Endodermal cell (in vitro differentiated cells): ENCODE measurements around the gene S1PR1. TPM values are rescaled to one million over a fixed set of nuclear protein-coding genes. Genes with fewer than 3 reads are reported as not detected.

Experiments
- DNase-seq: peaks from one replicate; pipeline ENCODE4 v3.0.0-alpha.2; 2017
- H3K27ac ChIP-seq: 2 replicates; pipeline ENCODE4 v1.5.1; 2013; ENCODE audit warnings: mild to moderate bottlenecking, low read depth, low read length, moderate library complexity
- H3K27me3 ChIP-seq: 2 replicates; pipeline ENCODE4 v1.6.1; 2013; ENCODE audit warnings: mild to moderate bottlenecking, low read length, moderate library complexity; ENCODE audit not compliant: insufficient read depth, control insufficient read depth, poor library complexity, severe bottlenecking
- H3K36me3 ChIP-seq: 2 replicates; pipeline ENCODE4 v1.7.0; 2013; ENCODE audit warnings: mild to moderate bottlenecking, low read length, moderate library complexity; ENCODE audit not compliant: control insufficient read depth, insufficient read depth
- H3K4me1 ChIP-seq: one replicate; pipeline ENCODE4 v1.7.0; 2013; ENCODE audit warnings: low read length; ENCODE audit not compliant: control insufficient read depth, insufficient read depth
- H3K4me3 ChIP-seq: 2 replicates; pipeline ENCODE4 v1.5.1; 2013; ENCODE audit warnings: mild to moderate bottlenecking, low read length, moderate library complexity
- H3K9ac ChIP-seq: 2 replicates; pipeline ENCODE4 v1.6.1; 2013; ENCODE audit warnings: mild to moderate bottlenecking, low read length, moderate library complexity; ENCODE audit not compliant: poor library complexity, severe bottlenecking; ENCODE audit errors: extremely low read depth
- H3K9me3 ChIP-seq: 2 replicates; pipeline ENCODE4 v1.6.1; 2013; ENCODE audit warnings: mild to moderate bottlenecking, low read length, moderate library complexity; ENCODE audit not compliant: control insufficient read depth
- H3K27ac Mint-ChIP-seq: 2 replicates; pipeline ENCODE4 v1.8.0; 2020; ENCODE audit warnings: mixed read lengths
- H3K27me3 Mint-ChIP-seq: 2 replicates; pipeline ENCODE4 v1.8.0; 2021; ENCODE audit warnings: mild to moderate bottlenecking, mixed read lengths; ENCODE audit not compliant: insufficient read depth
- H3K36me3 Mint-ChIP-seq: 2 replicates; pipeline ENCODE4 v1.8.0; 2020; ENCODE audit warnings: low read depth, mixed read lengths
- H3K4me1 Mint-ChIP-seq: 2 replicates; pipeline ENCODE4 v1.8.0; 2020; ENCODE audit warnings: mixed read lengths
- H3K4me3 Mint-ChIP-seq: 2 replicates; pipeline ENCODE4 v1.8.0; 2020; ENCODE audit warnings: mild to moderate bottlenecking, moderate library complexity, mixed read lengths
- H3K9me3 Mint-ChIP-seq: 2 replicates; pipeline ENCODE4 v1.8.0; 2020; ENCODE audit warnings: mild to moderate bottlenecking, mixed read lengths
- WGBS, 2 experiments: methylation state at CpG; one replicate each; pipeline versions ENCODE4 v1.1.5 to v1.1.7; 2013; ENCODE audit warnings: missing lambda C conversion rate in 2 of 2, mixed read lengths in 1 of 2; ENCODE audit not compliant: insufficient coverage in 1 of 2, insufficient read length in 1 of 2; 5-methylcytosine and 5-hydroxymethylcytosine counted together
- total RNA-seq, 2 donors: library from RNA; stranded (reverse); fragmentation: NEBNext Ultra II Directional in 1 of 2; extraction: Animal tissue kit (Norgen Biotek cat#: 25700) in 1 of 2; gene quantifications; 2 replicates in 1 of 2; 3 replicates in 1 of 2; pipeline ENCODE4 v1.2.1, GENCODE V29; 2021
- TF ChIP-seq, protein P1 (sequence below): fragments of 200-600 bp; sonication (generic); conservative IDR thresholded peaks from 2 replicates; pipeline ENCODE4 v1.5.0; 2021; ENCODE audit warnings: antibody characterized with exemption, mild to moderate bottlenecking

Gene S1PR1
- total RNA-seq, 2 donors from 2014 or later: 0.35 to 0.53 TPM

DNA sequence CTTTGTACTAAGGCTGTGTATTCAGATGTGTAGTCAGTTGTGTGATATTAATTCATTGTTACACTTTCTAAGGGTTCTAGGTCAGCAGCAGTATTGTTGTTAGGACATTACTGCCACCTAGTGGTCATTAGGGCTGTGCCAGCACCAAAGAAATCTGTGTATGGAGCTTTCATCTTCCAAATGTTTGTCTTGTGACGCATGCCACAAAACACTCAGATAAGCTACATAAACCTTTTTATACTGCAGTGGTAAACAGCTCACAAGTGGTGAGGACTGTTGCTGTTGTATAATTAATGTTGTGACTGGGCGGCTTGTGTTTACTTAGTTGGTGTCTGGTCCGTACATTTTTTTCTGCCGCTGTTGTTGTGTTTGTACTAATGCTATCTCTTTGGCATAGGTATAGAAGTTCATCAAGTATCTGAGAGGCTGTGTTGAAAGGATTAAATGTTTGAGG, 51.7 kb downstream of the S1PR1 start:
- peaks cover 20% of the 10 kb centered on the region for H3K4me1 Mint-ChIP-seq

DNA sequence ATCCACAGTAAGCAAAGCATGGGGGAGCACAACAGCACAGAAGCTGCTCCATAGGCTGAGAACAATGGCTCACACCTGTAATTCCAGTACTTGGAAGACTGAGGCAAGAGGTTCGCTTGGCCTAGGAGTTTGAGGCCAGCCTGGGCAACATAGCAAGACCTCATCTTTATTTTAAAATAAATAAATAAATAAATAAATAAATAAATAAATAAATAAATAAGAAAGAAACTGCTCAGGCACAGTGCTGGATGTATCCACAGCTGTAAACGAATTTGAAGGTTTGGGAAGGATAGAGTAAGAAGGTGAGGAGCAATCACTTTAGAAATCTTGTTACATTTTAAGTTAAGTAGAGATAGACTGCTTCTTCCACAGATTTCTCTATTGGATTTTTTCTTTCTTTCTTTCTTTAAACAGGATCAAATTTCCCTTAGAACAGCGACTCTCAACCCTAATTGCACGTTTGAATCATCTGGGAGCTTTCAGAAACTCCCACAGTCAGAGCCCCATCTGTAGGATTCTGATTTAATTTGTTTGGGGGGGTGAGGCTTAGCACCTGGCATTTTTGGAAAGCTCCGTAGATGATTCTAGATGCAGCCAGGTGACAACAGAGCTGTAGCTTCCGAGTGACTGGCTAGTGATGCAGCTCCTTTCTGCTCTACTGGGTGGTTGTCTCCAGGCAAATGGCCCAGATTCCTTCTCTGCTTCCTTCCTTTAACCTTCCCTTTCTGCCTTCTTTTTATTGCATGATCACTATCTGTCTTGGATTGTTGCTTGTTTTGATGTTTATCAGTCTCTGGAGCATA, 53.5 kb downstream of the S1PR1 start:
- H3K27me3 Mint-ChIP-seq: peaks cover 3% of the 10 kb centered on the region
- WGBS, 2 experiments: 83 to 92% methylated on average over 2 to 6 of the region's 6 CpGs
- H3K9me3 Mint-ChIP-seq: no peaks in the 10 kb centered on the region
- no peaks in the 10 kb centered on the region for H3K9me3 ChIP-seq
- H3K4me1 Mint-ChIP-seq: peaks cover 14% of the 10 kb centered on the region
- no peaks in the 10 kb centered on the region for H3K27me3 ChIP-seq
- no peaks in the 10 kb centered on the region for H3K36me3 ChIP-seq
- H3K4me3 Mint-ChIP-seq: no peak overlapping the region
- no peak overlapping the region for H3K27ac ChIP-seq
- TF ChIP-seq, protein P1, sequence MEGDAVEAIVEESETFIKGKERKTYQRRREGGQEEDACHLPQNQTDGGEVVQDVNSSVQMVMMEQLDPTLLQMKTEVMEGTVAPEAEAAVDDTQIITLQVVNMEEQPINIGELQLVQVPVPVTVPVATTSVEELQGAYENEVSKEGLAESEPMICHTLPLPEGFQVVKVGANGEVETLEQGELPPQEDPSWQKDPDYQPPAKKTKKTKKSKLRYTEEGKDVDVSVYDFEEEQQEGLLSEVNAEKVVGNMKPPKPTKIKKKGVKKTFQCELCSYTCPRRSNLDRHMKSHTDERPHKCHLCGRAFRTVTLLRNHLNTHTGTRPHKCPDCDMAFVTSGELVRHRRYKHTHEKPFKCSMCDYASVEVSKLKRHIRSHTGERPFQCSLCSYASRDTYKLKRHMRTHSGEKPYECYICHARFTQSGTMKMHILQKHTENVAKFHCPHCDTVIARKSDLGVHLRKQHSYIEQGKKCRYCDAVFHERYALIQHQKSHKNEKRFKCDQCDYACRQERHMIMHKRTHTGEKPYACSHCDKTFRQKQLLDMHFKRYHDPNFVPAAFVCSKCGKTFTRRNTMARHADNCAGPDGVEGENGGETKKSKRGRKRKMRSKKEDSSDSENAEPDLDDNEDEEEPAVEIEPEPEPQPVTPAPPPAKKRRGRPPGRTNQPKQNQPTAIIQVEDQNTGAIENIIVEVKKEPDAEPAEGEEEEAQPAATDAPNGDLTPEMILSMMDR: no peak
- no peak overlapping the region for H3K9ac ChIP-seq
- DNase-seq: peak; percentile 39
- H3K4me3 ChIP-seq: no peak overlapping the region
- H3K36me3 Mint-ChIP-seq: no peaks in the 10 kb centered on the region
- H3K4me1 ChIP-seq: peaks cover 10% of the 10 kb centered on the region
- H3K27ac Mint-ChIP-seq: no peak overlapping the region

More for the DNA sequence above, 51.7 kb downstream of the S1PR1 start:
- Mint-ChIP-seq H3K9me3 (no peaks in the 10 kb centered on the region), H3K4me3 (no peak overlapping the region), H3K27ac (no peak overlapping the region), H3K27me3 (no peaks in the 10 kb centered on the region), H3K36me3 (no peaks in the 10 kb centered on the region)
- Histone ChIP-seq H3K4me1 (peaks cover 14% of the 10 kb centered on the region), H3K36me3 (no peaks in the 10 kb centered on the region), H3K9me3 (no peaks in the 10 kb centered on the region), H3K27me3 (no peaks in the 10 kb centered on the region), H3K4me3 (no peak overlapping the region), H3K27ac (no peak overlapping the region), H3K9ac (no peak overlapping the region)
- WGBS, 2 experiments: 56% methylated on average over 4 of the region's 4 CpGs; no CpG with 5 or more reads in 1 of the 2 experiments
- peak; percentile 82 for DNase-seq
- TF ChIP-seq, protein P1: peak; percentile 97

Other genes with a start within 250 kb of the S1PR1 start
- gene DPH5, start 211.2 kb upstream of the S1PR1 start, total RNA-seq: 10 to 100 TPM; 38.7 to 40.4 TPM